Measurements from ENCODE around the gene HEATR9.

DNA sequence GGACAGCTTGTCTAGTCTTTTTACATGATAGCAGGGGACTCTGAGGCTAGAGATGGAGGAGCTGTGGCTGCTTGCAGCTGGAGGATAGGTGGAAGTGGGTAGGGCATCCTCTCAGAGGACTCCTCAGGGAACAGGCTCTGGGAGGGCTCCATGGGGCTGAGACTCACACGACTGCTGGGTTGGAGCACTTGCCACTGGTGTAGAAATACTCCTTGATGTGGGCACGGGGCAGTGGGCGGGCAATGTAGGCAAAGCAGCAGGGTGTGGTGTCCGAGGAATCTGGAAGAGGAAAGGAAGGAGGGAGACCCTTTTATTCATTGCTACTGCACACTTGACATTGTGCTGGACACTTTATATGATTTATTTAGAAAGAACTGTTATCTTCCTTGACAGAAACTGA lies 9.7 kb upstream of the HEATR9 start:
- TF ChIP-seq, protein P1, sequence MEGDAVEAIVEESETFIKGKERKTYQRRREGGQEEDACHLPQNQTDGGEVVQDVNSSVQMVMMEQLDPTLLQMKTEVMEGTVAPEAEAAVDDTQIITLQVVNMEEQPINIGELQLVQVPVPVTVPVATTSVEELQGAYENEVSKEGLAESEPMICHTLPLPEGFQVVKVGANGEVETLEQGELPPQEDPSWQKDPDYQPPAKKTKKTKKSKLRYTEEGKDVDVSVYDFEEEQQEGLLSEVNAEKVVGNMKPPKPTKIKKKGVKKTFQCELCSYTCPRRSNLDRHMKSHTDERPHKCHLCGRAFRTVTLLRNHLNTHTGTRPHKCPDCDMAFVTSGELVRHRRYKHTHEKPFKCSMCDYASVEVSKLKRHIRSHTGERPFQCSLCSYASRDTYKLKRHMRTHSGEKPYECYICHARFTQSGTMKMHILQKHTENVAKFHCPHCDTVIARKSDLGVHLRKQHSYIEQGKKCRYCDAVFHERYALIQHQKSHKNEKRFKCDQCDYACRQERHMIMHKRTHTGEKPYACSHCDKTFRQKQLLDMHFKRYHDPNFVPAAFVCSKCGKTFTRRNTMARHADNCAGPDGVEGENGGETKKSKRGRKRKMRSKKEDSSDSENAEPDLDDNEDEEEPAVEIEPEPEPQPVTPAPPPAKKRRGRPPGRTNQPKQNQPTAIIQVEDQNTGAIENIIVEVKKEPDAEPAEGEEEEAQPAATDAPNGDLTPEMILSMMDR (IDR thresholded peaks at IDR 0.05 in 4 of 5, conservative IDR thresholded peaks at IDR 0.05 in 1 of 5), result no peak
- no peak for TF ChIP-seq POLR2A (IDR thresholded peaks at IDR 0.05)

Measured in gastrocnemius medialis (tissue), 4 donors.